IMR-90 (cell line): ENCODE results near the gene JSRP1. TPM values are rescaled to one million over a fixed set of nuclear protein-coding genes. Genes with fewer than 3 reads are reported as not detected.

Experiments
- ATAC-seq: fragments of 200-7000 bp; cut with Tn5 transposase; 2 replicates; pipeline ENCODE4 v1.9.1; 2020; ENCODE audit warnings: low read depth, mild to moderate bottlenecking, moderate library complexity
- BruUV-seq: library from RNA; stranded (reverse); fragments of 400-500 nt; replicated peaks from 2 replicates; lab custom pipeline; 2021; lab: Mats Ljungman, UMichigan
- CTCF ChIA-PET: fragments of 300-600 bp; formaldehyde crosslinking; extraction: SDS; loops from one replicate; lab custom pipeline; 2021; ENCODE audit warnings: antibody characterized with exemption; lab: Yijun Ruan, JAX
- POLR2A ChIA-PET: fragments of 300-600 bp; sonication (Branson Sonifier 250); formaldehyde crosslinking; loops from one replicate; lab custom pipeline; 2022; ENCODE audit warnings: antibody characterized with exemption; ENCODE audit not compliant: unreplicated experiment; lab: Charles Lee
- DNase-seq: peaks from one replicate; pipeline ENCODE4 v3.0.0; 2013
- H2AFZ ChIP-seq: replicated peaks from 2 replicates; pipeline ENCODE3; 2013; ENCODE audit warnings: low read length, mild to moderate bottlenecking; ENCODE audit not compliant: poor library complexity
- H2AK5ac ChIP-seq: 2 replicates; pipeline ENCODE4 v1.6.1; 2013; ENCODE audit warnings: low read depth, low read length, inconsistent platforms
- H2AK9ac ChIP-seq: replicated peaks from 2 replicates; pipeline ENCODE3; 2013; ENCODE audit warnings: mild to moderate bottlenecking, low read depth, low read length, moderate library complexity; ENCODE audit not compliant: poor library complexity
- H2BK120ac ChIP-seq: 2 replicates; pipeline ENCODE4 v1.6.1; 2013; ENCODE audit warnings: low read depth, low read length, inconsistent platforms
- H2BK15ac ChIP-seq: 3 replicates; pipeline ENCODE4 v1.6.1; 2013; ENCODE audit warnings: low read depth, low read length, inconsistent platforms
- H2BK20ac ChIP-seq: 2 replicates; pipeline ENCODE4 v1.6.1; 2013; ENCODE audit warnings: low read depth, mild to moderate bottlenecking, inconsistent platforms, low read length, moderate library complexity
- H2BK5ac ChIP-seq: 2 replicates; pipeline ENCODE4 v1.6.1; 2013; ENCODE audit warnings: mild to moderate bottlenecking, low read depth, low read length, inconsistent platforms; ENCODE audit not compliant: poor library complexity, severe bottlenecking
- H3K14ac ChIP-seq: replicated peaks from 2 replicates; pipeline ENCODE4 v1.6.1; 2013; ENCODE audit warnings: low read depth, low read length, inconsistent platforms
- H3K18ac ChIP-seq: 2 replicates; pipeline ENCODE4 v1.6.1; 2013; ENCODE audit warnings: low read depth, low read length, control low read depth
- H3K23ac ChIP-seq: 2 replicates; pipeline ENCODE4 v1.6.1; 2013; ENCODE audit warnings: low read depth, low read length, inconsistent platforms
- H3K27ac ChIP-seq: 2 replicates; pipeline ENCODE4 v1.5.1; 2013; ENCODE audit warnings: mild to moderate bottlenecking, control low read depth, low read length; ENCODE audit not compliant: insufficient read depth
- H3K27me3 ChIP-seq: 2 replicates; pipeline ENCODE4 v1.6.1; 2013; ENCODE audit warnings: low read length; ENCODE audit not compliant: control insufficient read depth, insufficient read depth
- H3K36me3 ChIP-seq: 2 replicates; pipeline ENCODE4 v1.6.1; 2013; ENCODE audit warnings: low read length, mixed read lengths; ENCODE audit not compliant: control insufficient read depth, insufficient read depth
- H3K4ac ChIP-seq: 2 replicates; pipeline ENCODE4 v1.6.1; 2013; ENCODE audit warnings: low read depth, low read length, inconsistent platforms
- H3K4me1 ChIP-seq: 2 replicates; pipeline ENCODE4 v1.6.1; 2013; ENCODE audit warnings: low read length, mixed read lengths; ENCODE audit not compliant: control insufficient read depth, insufficient read depth
- H3K4me2 ChIP-seq: 2 replicates; pipeline ENCODE4 v1.6.1; 2013; ENCODE audit warnings: low read depth, mild to moderate bottlenecking, control low read depth, low read length, moderate library complexity
- H3K4me3 ChIP-seq: 2 replicates; pipeline ENCODE4 v1.5.1; 2013; ENCODE audit warnings: low read depth, mild to moderate bottlenecking, control low read depth, low read length, moderate library complexity; ENCODE audit not compliant: insufficient read depth
- H3K56ac ChIP-seq: 2 replicates; pipeline ENCODE4 v1.6.1; 2013; ENCODE audit warnings: low read length, inconsistent platforms; ENCODE audit not compliant: insufficient read depth; ENCODE audit errors: extremely low read depth
- H3K79me1 ChIP-seq, 2 experiments: 2 replicates each; pipeline ENCODE4 v1.6.1; 2013; ENCODE audit warnings: low read length in 2 of 2, inconsistent platforms in 1 of 2, low read depth in 1 of 2
- H3K9ac ChIP-seq: 2 replicates; pipeline ENCODE4 v1.6.1; 2013; ENCODE audit warnings: low read depth, low read length, control low read depth
- H3K9me1 ChIP-seq: 2 replicates; pipeline ENCODE4 v1.6.1; 2013; ENCODE audit warnings: low read length, inconsistent platforms; ENCODE audit not compliant: insufficient read depth
- H3K9me3 ChIP-seq: 2 replicates; pipeline ENCODE4 v1.6.1; 2013; ENCODE audit warnings: low read length; ENCODE audit not compliant: control insufficient read depth, insufficient read depth
- H4K20me1 ChIP-seq: 2 replicates; pipeline ENCODE4 v1.6.1; 2013; ENCODE audit warnings: low read length, inconsistent platforms; ENCODE audit not compliant: insufficient read depth
- H4K5ac ChIP-seq: 2 replicates; pipeline ENCODE4 v1.6.1; 2013; ENCODE audit warnings: mild to moderate bottlenecking, low read depth, low read length, control low read depth
- H4K8ac ChIP-seq, 2 experiments: 2 replicates each; pipeline ENCODE4 v1.6.1; 2013; ENCODE audit warnings: low read depth in 2 of 2, low read length in 2 of 2, control low read depth in 1 of 2, inconsistent platforms in 1 of 2
- H4K91ac ChIP-seq: 2 replicates; pipeline ENCODE4 v1.6.1; 2013; ENCODE audit warnings: low read depth, low read length, inconsistent platforms; ENCODE audit not compliant: insufficient read depth
- BHLHE40 ChIP-seq: fragments of 150-350 bp; IDR thresholded peaks from 2 replicates; pipeline ENCODE4 v1.6.1; 2016; ENCODE audit warnings: mild to moderate bottlenecking, low read depth, low read length
- CHD1 ChIP-seq: IDR thresholded peaks from 2 replicates; pipeline ENCODE4 v1.6.1; 2012; ENCODE audit warnings: low read depth, low read length, improper control_type of control experiment
- MAFK ChIP-seq: IDR thresholded peaks from 2 replicates; pipeline ENCODE4 v1.6.1; 2012; ENCODE audit warnings: low read depth, low read length, improper control_type of control experiment
- MAZ ChIP-seq: IDR thresholded peaks from 2 replicates; pipeline ENCODE4 v1.6.1; 2012; ENCODE audit warnings: low read depth, mild to moderate bottlenecking, low read length, improper control_type of control experiment, moderate library complexity, borderline replicate concordance
- MXI1 ChIP-seq: IDR thresholded peaks from 2 replicates; pipeline ENCODE4 v1.6.1; 2012; ENCODE audit warnings: low read depth, mild to moderate bottlenecking, low read length, moderate library complexity, borderline replicate concordance
- RAD21 ChIP-seq: IDR thresholded peaks from 2 replicates; pipeline ENCODE4 v1.6.1; 2012; ENCODE audit warnings: low read length, improper control_type of control experiment
- RCOR1 ChIP-seq: IDR thresholded peaks from 2 replicates; pipeline ENCODE4 v1.6.1; 2012; ENCODE audit warnings: mild to moderate bottlenecking, low read length, improper control_type of control experiment; ENCODE audit not compliant: insufficient replicate concordance
- RFX5 ChIP-seq: IDR thresholded peaks from 2 replicates; pipeline ENCODE4 v1.8.0; 2012; ENCODE audit warnings: low read depth, mild to moderate bottlenecking, low read length, moderate library complexity
- SMC3 ChIP-seq: fragments of 150-350 bp; IDR thresholded peaks from 2 replicates; pipeline ENCODE4 v1.6.1; 2016; ENCODE audit warnings: low read depth, mild to moderate bottlenecking, antibody characterized with exemption, low read length, moderate library complexity
- USF2 ChIP-seq: fragments of 150-350 bp; IDR thresholded peaks from 2 replicates; pipeline ENCODE4 v1.6.1; 2017; ENCODE audit warnings: mild to moderate bottlenecking, antibody characterized with exemption, low read length, low read depth
- WGBS, 2 experiments: methylation state at CpG; one replicate each; pipeline versions ENCODE4 v1.1.5 to v1.1.7; 2013; ENCODE audit warnings: missing lambda C conversion rate in 2 of 2; ENCODE audit not compliant: insufficient read length in 1 of 2; ENCODE audit errors: extremely low coverage in 2 of 2; 5-methylcytosine and 5-hydroxymethylcytosine counted together
- dilution Hi-C: fragments of 300-500 bp; cut with HindIII; formaldehyde crosslinking; loops from one replicate; pipeline ENCODE4 v1.14.3; 2018; ENCODE audit warnings: low sequenced_read_pairs; ENCODE audit not compliant: unreplicated experiment
- in situ Hi-C: fragments of 300-500 bp; cut with MboI; formaldehyde crosslinking; loops from 3 replicates; pipeline ENCODE4 v1.14.3; 2019; ENCODE audit warnings: low sequenced_read_pairs, inconsistent platforms, mixed read lengths
- intact Hi-C: fragments of 100-400 bp; cut with micrococcal nuclease; formaldehyde crosslinking; loops from 2 replicates; pipeline ENCODE4 v1.10.0; 2022
- polyA plus RNA-seq, 3 experiments: library from polyadenylated mRNA; depleted of rRNA; stranded (reverse); fragments of >200 nt; gene quantifications; 2 replicates each; pipeline ENCODE4 v1.2.3, GENCODE V29; 2012; ENCODE audit warnings: low replicate concordance in 1 of 3
- total RNA-seq: library from RNA; depleted of rRNA; stranded (reverse); fragments of >200 nt; gene quantifications from 2 replicates; pipeline ENCODE4 v1.2.3, GENCODE V29; 2012
- TF ChIP-seq, protein P1 (sequence below): conservative IDR thresholded peaks from 2 replicates; pipeline ENCODE4 v1.5.1; 2012; ENCODE audit warnings: mild to moderate bottlenecking, low read depth, low read length, improper control_type of control experiment

JSRP1 gene
- total and polyA plus RNA-seq, 2 of the 4 experiments (the other 2 are of a cell fraction) = not detected

GRCh38 chr19:2252797-2253105 lies 3.5 kb downstream of the JSRP1 start:
- Histone ChIP-seq H3K4me3 (no peak overlapping the region), H2BK120ac (no peak overlapping the region), H3K4me1 (peaks cover 4% of the 10 kb centered on the region; the same call in 1 of the 2 replicates), H3K9ac (no peak overlapping the region), H3K23ac (no peak overlapping the region), H3K4ac (no peak overlapping the region), H2AK9ac (peak overlapping the region; percentile 13), H4K20me1 (peaks cover 21% of the 10 kb centered on the region), H2AFZ (peak overlapping the region; percentile 70), H4K5ac (no peak overlapping the region), H2BK20ac (no peak overlapping the region), H3K14ac (no peak overlapping the region), H3K36me3 (peaks cover 8% of the 10 kb centered on the region; the same call in 1 of the 2 replicates), H3K9me1 (no peaks in the 10 kb centered on the region), H3K56ac (no peak overlapping the region), H3K4me2 (no peak overlapping the region; the same call in 1 of the 2 replicates), H4K8ac (no peak overlapping the region), H4K91ac (no peak overlapping the region), H2BK15ac (no peak overlapping the region), H2BK5ac (no peak overlapping the region), H3K18ac (no peak overlapping the region), H3K79me1 (no peaks in the 10 kb centered on the region), H2AK5ac (no peak overlapping the region), H3K27ac (no peak overlapping the region), H3K9me3 (no peaks in the 10 kb centered on the region), H3K27me3 (peaks cover 36% of the 10 kb centered on the region)
- ChIA-PET CTCF (no interaction called here), POLR2A (no interaction called here)
- no peak for DNase-seq
- WGBS, 2 experiments = 23% methylated on average over 6 of the region's 18 CpGs; no CpG with 5 or more reads in 1 of the 2 experiments
- dilution Hi-C loops = no loop called here
- intact Hi-C loops = no loop called here
- ATAC-seq = no peak
- no TSS peak for BruUV-seq
- in situ Hi-C loops = no loop called here
- TF ChIP-seq MXI1 (no peak), SMC3 (no peak), MAZ (no peak), RAD21 (no peak), BHLHE40 (no peak), USF2 (no peak), RCOR1 (no peak), MAFK (no peak), RFX5 (no peak), CHD1 (no peak)
- TF ChIP-seq, protein P1, sequence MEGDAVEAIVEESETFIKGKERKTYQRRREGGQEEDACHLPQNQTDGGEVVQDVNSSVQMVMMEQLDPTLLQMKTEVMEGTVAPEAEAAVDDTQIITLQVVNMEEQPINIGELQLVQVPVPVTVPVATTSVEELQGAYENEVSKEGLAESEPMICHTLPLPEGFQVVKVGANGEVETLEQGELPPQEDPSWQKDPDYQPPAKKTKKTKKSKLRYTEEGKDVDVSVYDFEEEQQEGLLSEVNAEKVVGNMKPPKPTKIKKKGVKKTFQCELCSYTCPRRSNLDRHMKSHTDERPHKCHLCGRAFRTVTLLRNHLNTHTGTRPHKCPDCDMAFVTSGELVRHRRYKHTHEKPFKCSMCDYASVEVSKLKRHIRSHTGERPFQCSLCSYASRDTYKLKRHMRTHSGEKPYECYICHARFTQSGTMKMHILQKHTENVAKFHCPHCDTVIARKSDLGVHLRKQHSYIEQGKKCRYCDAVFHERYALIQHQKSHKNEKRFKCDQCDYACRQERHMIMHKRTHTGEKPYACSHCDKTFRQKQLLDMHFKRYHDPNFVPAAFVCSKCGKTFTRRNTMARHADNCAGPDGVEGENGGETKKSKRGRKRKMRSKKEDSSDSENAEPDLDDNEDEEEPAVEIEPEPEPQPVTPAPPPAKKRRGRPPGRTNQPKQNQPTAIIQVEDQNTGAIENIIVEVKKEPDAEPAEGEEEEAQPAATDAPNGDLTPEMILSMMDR = no peak
